Osteocyte (in vitro differentiated cells): Measurements from ENCODE around the gene CDK5RAP2. TPM values are rescaled to one million over a fixed set of nuclear protein-coding genes. Genes with fewer than 3 reads are reported as not detected.
A peak's percentile ranks its signal among the peaks of the same experiment; 100 is the strongest.

Source experiments
- DNase-seq: peaks from one replicate; pipeline ENCODE4 v3.0.0; 2021; ENCODE audit warnings: mixed read lengths; ENCODE audit not compliant: unreplicated experiment; ENCODE audit errors: extremely low spot score
- H3K27ac Mint-ChIP-seq: one replicate; pipeline ENCODE4 v1.8.0; 2021; ENCODE audit warnings: mild to moderate bottlenecking, mixed read lengths; ENCODE audit not compliant: unreplicated experiment
- H3K27me3 Mint-ChIP-seq: one replicate; pipeline ENCODE4 v1.8.0; 2021; ENCODE audit warnings: mixed read lengths; ENCODE audit not compliant: unreplicated experiment
- H3K36me3 Mint-ChIP-seq: one replicate; pipeline ENCODE4 v1.8.0; 2021; ENCODE audit warnings: mixed read lengths; ENCODE audit not compliant: unreplicated experiment
- H3K4me1 Mint-ChIP-seq: one replicate; pipeline ENCODE4 v1.8.0; 2021; ENCODE audit warnings: mixed read lengths; ENCODE audit not compliant: unreplicated experiment
- H3K4me3 Mint-ChIP-seq: one replicate; pipeline ENCODE4 v1.8.0; 2021; ENCODE audit warnings: mild to moderate bottlenecking, moderate library complexity, mixed read lengths; ENCODE audit not compliant: unreplicated experiment
- H3K9me3 Mint-ChIP-seq: one replicate; pipeline ENCODE4 v1.8.0; 2021; ENCODE audit warnings: mixed read lengths; ENCODE audit not compliant: unreplicated experiment
- CTCF ChIP-seq: fragments of 200-600 bp; sonication (generic); IDR thresholded peaks from 2 replicates; pipeline ENCODE4 v1.5.0; 2021; ENCODE audit warnings: antibody characterized with exemption, mild to moderate bottlenecking, moderate library complexity
- total RNA-seq: library from RNA; stranded (reverse); gene quantifications from 2 replicates; pipeline ENCODE4 v1.2.1, GENCODE V29; 2021

Gene CDK5RAP2
- total RNA-seq, 1 donor from 2014 or later, result 48.7 TPM

GRCh38 chr9:120396418-120396817, 183.5 kb downstream of the CDK5RAP2 start:
- peaks cover 67% of the 10 kb centered on the region for H3K4me1 Mint-ChIP-seq

GRCh38 chr9:120395376-120395775, 184.6 kb downstream of the CDK5RAP2 start:
- Mint-ChIP-seq H3K4me1 (peaks cover 67% of the 10 kb centered on the region), H3K27me3 (no peaks in the 10 kb centered on the region), H3K9me3 (no peaks in the 10 kb centered on the region), H3K27ac (peak overlapping the region; percentile 52), H3K4me3 (no peak overlapping the region), H3K36me3 (peaks cover 33% of the 10 kb centered on the region)
- TF ChIP-seq CTCF, result no peak
- DNase-seq, result no peak

More at GRCh38 chr9:120396418-120396817, 183.5 kb downstream of the CDK5RAP2 start:
- Mint-ChIP-seq H3K9me3 (no peaks in the 10 kb centered on the region), H3K36me3 (peaks cover 33% of the 10 kb centered on the region), H3K27me3 (no peaks in the 10 kb centered on the region), H3K4me3 (peak overlapping the region; percentile 32), H3K27ac (peak overlapping the region; percentile 90)
- DNase-seq, result no peak
- no peak for TF ChIP-seq CTCF

GRCh38 chr9:120394058-120394669, 185.8 kb downstream of the CDK5RAP2 start:
- TF ChIP-seq CTCF, result no peak
- Mint-ChIP-seq H3K36me3 (peaks cover 25% of the 10 kb centered on the region), H3K4me1 (peaks cover 60% of the 10 kb centered on the region), H3K9me3 (no peaks in the 10 kb centered on the region), H3K27ac (peak overlapping the region; percentile 92), H3K4me3 (peak overlapping the region; percentile 14), H3K27me3 (no peaks in the 10 kb centered on the region)
- DNase-seq, result no peak

GRCh38 chr9:120393386-120394057, 186.4 kb downstream of the CDK5RAP2 start:
- peaks cover 23% of the 10 kb centered on the region for H3K36me3 Mint-ChIP-seq
- H3K4me1 Mint-ChIP-seq, result peaks cover 54% of the 10 kb centered on the region
- H3K4me3 Mint-ChIP-seq, result no peak overlapping the region
- no peak for TF ChIP-seq CTCF
- peak overlapping the region; percentile 92 for H3K27ac Mint-ChIP-seq
- no peak for DNase-seq
- no peaks in the 10 kb centered on the region for H3K9me3 Mint-ChIP-seq
- H3K27me3 Mint-ChIP-seq, result no peaks in the 10 kb centered on the region

- peak overlapping the region; percentile 92 for H3K27ac Mint-ChIP-seq
- no peak for TF ChIP-seq CTCF
- H3K9me3 Mint-ChIP-seq, result no peaks in the 10 kb centered on the region
These were observed 187.3 kb downstream of the CDK5RAP2 start for GRCh38 chr9:120392711-120393110.

More at GRCh38 chr9:120392711-120393110, 187.3 kb downstream of the CDK5RAP2 start:
- DNase-seq, result no peak
- no peaks in the 10 kb centered on the region for H3K27me3 Mint-ChIP-seq
- peaks cover 48% of the 10 kb centered on the region for H3K4me1 Mint-ChIP-seq
- H3K4me3 Mint-ChIP-seq, result no peak overlapping the region
- peaks cover 21% of the 10 kb centered on the region for H3K36me3 Mint-ChIP-seq
